ENCODE results near the gene HS6ST1. TPM values are rescaled to one million over a fixed set of nuclear protein-coding genes. Genes with fewer than 3 reads are reported as not detected.

The HS6ST1 gene
- total RNA-seq, 2 donors from 2014 or later = 21.8 to 32.4 TPM

GRCh38 chr2:128342550-128342949 lies 23.9 kb upstream of the HS6ST1 start:
- no peak overlapping the region for H3K4me3 ChIP-seq

GRCh38 chr2:128341621-128342020 lies 23.0 kb upstream of the HS6ST1 start:
- Histone ChIP-seq H3K27ac (no peak overlapping the region), H3K4me3 (no peak overlapping the region), H3K4me1 (ENCODE audit: control insufficient read depth in 1 of 2, low read depth in 2 of 2) (no peaks in the 10 kb centered on the region), H3K36me3 (no peaks in the 10 kb centered on the region), H3K27me3 (replicated peaks; ENCODE audit: insufficient read depth) (no peaks in the 10 kb centered on the region), H3K9me3 (no peaks in the 10 kb centered on the region)
- DNase-seq (ENCODE audit: low spot score) (no peak), ATAC-seq (ENCODE audit: insufficient number of reproducible peaks, low FRiP score, low read depth) (no peak)
- TF ChIP-seq CTCF (IDR thresholded peaks at IDR 0.05) = no peak

More at GRCh38 chr2:128342550-128342949, 23.9 kb upstream of the HS6ST1 start:
- Histone ChIP-seq H3K36me3 (no peaks in the 10 kb centered on the region), H3K9me3 (no peaks in the 10 kb centered on the region), H3K27ac (no peak overlapping the region), H3K27me3 (replicated peaks; ENCODE audit: insufficient read depth) (no peaks in the 10 kb centered on the region), H3K4me1 (ENCODE audit: control insufficient read depth in 1 of 2, low read depth in 2 of 2) (peaks cover under 1 to 5% of the 10 kb centered on the region in 2 donors)
- TF ChIP-seq CTCF (IDR thresholded peaks at IDR 0.05) = no peak
- no peak for DNase-seq (ENCODE audit: low spot score)
- ATAC-seq (ENCODE audit: insufficient number of reproducible peaks, low FRiP score, low read depth) = no peak

- no peak overlapping the region for H3K4me3 ChIP-seq
- no peaks in the 10 kb centered on the region for H3K27me3 ChIP-seq (replicated peaks; ENCODE audit: insufficient read depth)
- ATAC-seq (ENCODE audit: insufficient number of reproducible peaks, low FRiP score, low read depth) = no peak
- no peak overlapping the region for H3K27ac ChIP-seq
- no peak for TF ChIP-seq CTCF (IDR thresholded peaks at IDR 0.05)
- no peaks in the 10 kb centered on the region for H3K36me3 ChIP-seq
- peaks cover 16% of the 10 kb centered on the region for H3K9me3 ChIP-seq
- DNase-seq (ENCODE audit: low spot score) = no peak
- H3K4me1 ChIP-seq (ENCODE audit: control insufficient read depth in 1 of 2, low read depth in 2 of 2) = no peaks in the 10 kb centered on the region
Observed at GRCh38 chr2:128332091-128332634, 13.5 kb upstream of the HS6ST1 start.

- Histone ChIP-seq H3K27ac (no peak overlapping the region), H3K27me3 (replicated peaks; ENCODE audit: insufficient read depth) (no peaks in the 10 kb centered on the region), H3K4me1 (ENCODE audit: control insufficient read depth in 1 of 2, low read depth in 2 of 2) (peaks cover 0 to 8% of the 10 kb centered on the region in 2 donors), H3K36me3 (no peaks in the 10 kb centered on the region), H3K4me3 (no peak overlapping the region), H3K9me3 (peaks cover 12% of the 10 kb centered on the region)
- DNase-seq (ENCODE audit: low spot score) (no peak), ATAC-seq (ENCODE audit: insufficient number of reproducible peaks, low FRiP score, low read depth) (no peak)
- no peak for TF ChIP-seq CTCF (IDR thresholded peaks at IDR 0.05)
Observed at GRCh38 chr2:128330583-128330982, 11.9 kb upstream of the HS6ST1 start.

- no peak for TF ChIP-seq CTCF (IDR thresholded peaks at IDR 0.05)
- H3K9me3 ChIP-seq = peaks cover 12% of the 10 kb centered on the region
- H3K36me3 ChIP-seq = no peaks in the 10 kb centered on the region
- H3K4me1 ChIP-seq (ENCODE audit: control insufficient read depth in 1 of 2, low read depth in 2 of 2) = peaks cover 3 to 18% of the 10 kb centered on the region in 2 donors
- H3K27me3 ChIP-seq (replicated peaks; ENCODE audit: insufficient read depth) = no peaks in the 10 kb centered on the region
- DNase-seq (ENCODE audit: low spot score) = no peak
- peak; percentile 41 for ATAC-seq (ENCODE audit: insufficient number of reproducible peaks, low FRiP score, low read depth)
- no peak overlapping the region for H3K4me3 ChIP-seq
- H3K27ac ChIP-seq = no peak overlapping the region
Observed at GRCh38 chr2:128329607-128330006, 10.9 kb upstream of the HS6ST1 start.
